Pulmonary artery endothelial cell (primary cell): ENCODE results near the gene RCAN1. TPM values are rescaled to one million over a fixed set of nuclear protein-coding genes. Genes with fewer than 3 reads are reported as not detected.
"Not testable (repeated sequence)": the region's sequence is repeated elsewhere in the genome, so short reads cannot be mapped to it uniquely, and the experiment has no call there.

ENCODE experiments used
- DNase-seq: peaks from one replicate; pipeline ENCODE4 v3.0.0-alpha.2; 2011; ENCODE audit warnings: low read depth, low spot score
- total RNA-seq: library from RNA; depleted of rRNA; stranded (reverse); fragments of >200 nt; gene quantifications from 2 replicates; pipeline ENCODE4 v1.2.3, GENCODE V29; 2014

The RCAN1 gene
- total RNA-seq, 1 donor from 2014 or later = 20.6 TPM

DNA sequence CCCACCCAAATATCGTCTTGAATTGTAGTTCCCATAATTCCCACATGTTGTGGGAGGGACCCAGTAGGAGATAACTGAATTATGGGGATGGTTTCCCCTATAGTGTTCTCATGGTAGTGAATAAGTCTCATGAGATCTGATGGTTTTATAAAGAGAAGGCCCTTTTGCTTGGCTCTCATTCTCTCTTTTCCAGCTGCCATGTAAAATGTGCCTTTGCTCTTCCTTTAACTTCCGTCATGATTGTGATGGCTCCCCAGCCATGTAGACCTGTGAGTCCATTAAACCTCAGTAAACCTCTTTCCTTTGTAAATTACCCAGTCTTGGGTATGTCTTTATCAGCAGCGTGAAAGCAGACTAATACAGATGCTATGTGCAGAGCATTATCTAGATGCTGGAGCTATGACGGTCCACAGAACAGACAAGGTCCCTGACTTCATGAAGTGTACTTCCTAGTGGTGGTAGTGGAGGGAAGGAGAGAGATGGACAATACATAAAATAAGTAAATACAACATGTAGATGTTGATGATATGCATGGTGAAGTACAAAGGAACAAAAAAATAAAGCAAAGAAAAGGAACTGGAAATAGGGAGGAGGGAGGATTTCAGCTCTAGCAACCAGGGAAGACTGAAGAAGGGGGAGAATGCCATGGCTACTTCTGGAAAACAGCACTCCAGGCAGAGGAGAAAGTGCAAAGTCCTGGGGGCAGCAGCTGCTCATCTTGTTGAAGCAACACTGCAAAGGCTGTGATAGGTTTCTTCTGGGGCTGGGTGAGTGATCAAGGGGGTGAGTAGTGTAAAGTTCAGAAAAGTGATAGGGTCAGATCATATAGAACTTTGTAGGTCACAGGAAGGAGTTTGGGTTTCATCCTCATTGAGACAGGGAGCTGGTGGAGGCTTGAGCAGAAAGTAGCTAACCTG, 6.8 kb upstream of the RCAN1 start:
- DNase-seq = no peak

DNA sequence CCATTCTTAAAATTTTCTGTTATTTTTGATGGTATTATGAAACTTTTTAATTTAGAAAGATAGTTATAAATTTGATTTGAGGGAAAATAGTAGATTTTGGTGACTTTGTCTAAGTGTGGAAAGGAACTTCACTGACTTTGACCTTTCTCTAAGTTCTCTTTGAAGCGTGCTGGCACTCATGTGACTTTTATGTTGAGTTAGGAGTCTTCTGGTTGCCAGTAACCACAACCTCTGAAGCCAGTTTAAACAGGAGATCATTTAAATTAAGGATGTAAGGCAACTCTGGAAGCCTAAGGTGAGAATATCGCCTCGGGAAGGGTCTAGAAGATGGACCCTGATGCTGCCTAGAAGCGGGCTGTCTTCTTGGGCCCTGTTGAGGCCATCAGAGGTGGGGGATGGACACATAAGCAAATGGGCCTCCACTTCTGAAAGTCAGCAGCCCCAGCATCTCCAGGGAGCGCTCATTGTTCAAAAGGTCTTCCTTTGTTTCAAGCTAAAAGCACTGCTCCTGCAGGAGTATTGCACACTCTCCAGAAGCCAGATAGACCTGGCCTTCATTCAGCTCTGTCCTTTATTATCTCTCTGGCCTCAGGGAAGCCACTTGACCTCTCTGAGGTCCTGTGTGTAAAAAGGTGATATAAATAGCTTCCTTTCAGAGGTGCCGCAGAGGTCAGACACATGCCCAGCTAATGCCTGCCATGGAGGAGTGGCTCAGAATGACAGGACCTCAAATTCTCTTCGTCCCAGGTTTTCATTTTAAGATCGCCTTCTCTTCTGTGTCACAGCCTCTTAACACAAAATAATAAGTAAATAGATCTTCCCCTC, 5.1 kb upstream of the RCAN1 start:
- DNase-seq = no peak

GRCh38 chr21:34618941-34619340, 4.0 kb upstream of the RCAN1 start:
- DNase-seq = no peak

DNA sequence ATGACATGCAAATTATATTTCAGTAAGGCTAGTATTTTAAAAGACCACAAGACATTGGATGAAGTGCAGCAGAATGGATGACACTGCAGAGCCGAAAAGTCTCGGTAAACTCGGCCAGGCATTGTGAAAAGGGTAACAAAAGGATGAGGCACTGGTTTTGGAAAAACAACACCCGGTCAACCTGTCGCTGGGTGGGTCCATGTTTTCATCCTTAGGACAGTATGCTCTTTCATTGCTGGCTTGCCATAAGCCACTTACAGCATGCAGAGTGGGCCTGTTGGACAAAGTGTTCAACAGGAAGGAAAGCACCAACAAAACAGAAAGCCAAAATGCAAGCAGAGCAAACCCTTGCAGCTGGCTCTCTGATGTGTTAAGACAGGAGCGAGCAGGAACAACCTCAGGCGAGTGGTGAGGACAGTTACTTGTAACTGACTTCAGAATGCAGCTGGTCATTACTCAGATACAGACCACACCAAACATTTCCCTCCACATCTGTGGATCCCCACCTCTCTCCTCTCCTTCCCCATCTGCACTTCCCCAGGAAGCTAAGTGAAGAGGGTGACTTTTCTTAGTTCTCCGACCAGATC, 2.9 kb upstream of the RCAN1 start:
- no peak for DNase-seq

GRCh38 chr21:34615487-34615814, 538 bp upstream of the RCAN1 start:
- DNase-seq = no peak

GRCh38 chr21:34613679-34614627, 960 bp downstream of the RCAN1 start:
- DNase-seq = no peak

DNA sequence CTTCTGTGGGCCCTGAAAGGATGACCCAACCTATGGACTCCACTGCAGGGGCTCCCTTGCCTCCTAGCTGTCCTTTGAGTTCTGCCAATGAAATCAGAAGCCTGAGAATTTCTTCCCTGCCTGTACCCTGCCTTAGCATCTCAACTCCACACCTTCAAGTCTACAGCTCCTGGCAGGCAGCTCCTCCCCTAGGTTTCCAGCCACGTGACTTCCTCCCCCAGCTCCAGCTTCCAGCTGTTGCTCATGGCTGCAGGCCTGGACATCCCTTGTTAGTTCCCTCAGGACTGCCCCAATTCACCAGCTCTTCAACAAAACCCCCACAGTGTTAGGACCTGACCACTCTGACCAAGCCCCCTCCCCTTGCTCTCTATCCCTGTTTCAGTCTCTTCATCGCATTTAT, 2.4 kb downstream of the RCAN1 start:
- DNase-seq = no peak

- DNase-seq = no peak
These were observed 2.9 kb downstream of the RCAN1 start for GRCh38 chr21:34612056-34612455.

- no peak for DNase-seq
These were observed 3.4 kb downstream of the RCAN1 start for GRCh38 chr21:34611528-34611927.

GRCh38 chr21:34609933-34610549, 4.9 kb downstream of the RCAN1 start:
- DNase-seq = no peak

- no peak for DNase-seq
These were observed 5.5 kb downstream of the RCAN1 start for GRCh38 chr21:34609244-34609932.

DNA sequence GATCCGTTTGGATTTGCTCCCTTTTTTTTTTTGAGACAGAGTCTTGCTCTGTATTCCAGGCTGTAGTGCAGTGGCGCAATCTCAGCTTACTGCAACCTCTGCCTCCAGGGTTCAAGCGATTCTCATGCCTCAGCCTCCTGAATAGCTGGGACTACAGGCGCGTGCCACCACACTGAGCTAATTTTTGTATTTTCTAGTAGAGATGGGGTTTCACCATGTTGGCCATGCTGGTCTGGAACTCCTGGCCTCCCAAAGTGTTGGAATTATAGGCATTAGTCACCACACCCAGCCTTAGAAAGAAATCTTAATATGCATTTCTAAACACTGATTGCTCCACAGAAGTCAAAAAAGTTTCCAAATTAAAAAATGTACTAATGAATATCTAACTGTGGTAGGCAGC, 7.5 kb downstream of the RCAN1 start:
- not testable (repeated sequence) for DNase-seq

- DNase-seq = no peak
These were observed 8.3 kb downstream of the RCAN1 start for GRCh38 chr21:34606621-34607020.

DNA sequence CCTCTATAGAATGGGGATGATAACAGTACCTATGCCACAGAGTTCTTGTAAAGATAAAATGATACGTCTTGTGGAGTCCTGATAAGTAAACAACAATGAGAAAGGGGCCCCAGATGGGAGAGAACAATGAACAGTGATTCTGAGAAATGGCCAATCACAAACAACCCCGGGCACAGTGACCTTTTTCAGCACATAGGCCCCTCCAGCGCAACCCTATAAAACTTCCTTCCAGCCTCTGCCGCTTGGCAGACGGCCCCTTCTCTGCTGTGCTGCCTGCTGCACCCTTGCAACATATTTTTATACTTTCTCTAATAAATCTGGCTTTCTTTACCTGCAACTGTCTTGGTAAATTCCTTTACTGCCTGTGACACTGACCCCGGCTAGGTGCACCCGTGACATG, 8.9 kb downstream of the RCAN1 start:
- no peak for DNase-seq

- not testable (repeated sequence) for DNase-seq
These were observed 10.0 kb downstream of the RCAN1 start for GRCh38 chr21:34604956-34605355.

- no peak for DNase-seq
These were observed 10.4 kb downstream of the RCAN1 start for GRCh38 chr21:34604556-34604955.

GRCh38 chr21:34603710-34604057, 11.2 kb downstream of the RCAN1 start:
- no peak for DNase-seq

GRCh38 chr21:34603002-34603709, 11.8 kb downstream of the RCAN1 start:
- peak; percentile 15 for DNase-seq

GRCh38 chr21:34602061-34602460, 12.9 kb downstream of the RCAN1 start:
- no peak for DNase-seq
